GM08714 (cell line): ENCODE results near the gene PCGF1.

Experiments
- H3K4me3 ChIP-seq: fragments of 200-500 bp; sonication (Bioruptor generic); 2 replicates; pipeline ENCODE4 v1.5.1; 2014; ENCODE audit warnings: mild to moderate bottlenecking, low read length, inconsistent platforms
- ZNF274 ChIP-seq: IDR thresholded peaks from 2 replicates; pipeline ENCODE4 v1.6.1; 2012; ENCODE audit warnings: mild to moderate bottlenecking, low read depth, low read length

Gene PCGF1

DNA sequence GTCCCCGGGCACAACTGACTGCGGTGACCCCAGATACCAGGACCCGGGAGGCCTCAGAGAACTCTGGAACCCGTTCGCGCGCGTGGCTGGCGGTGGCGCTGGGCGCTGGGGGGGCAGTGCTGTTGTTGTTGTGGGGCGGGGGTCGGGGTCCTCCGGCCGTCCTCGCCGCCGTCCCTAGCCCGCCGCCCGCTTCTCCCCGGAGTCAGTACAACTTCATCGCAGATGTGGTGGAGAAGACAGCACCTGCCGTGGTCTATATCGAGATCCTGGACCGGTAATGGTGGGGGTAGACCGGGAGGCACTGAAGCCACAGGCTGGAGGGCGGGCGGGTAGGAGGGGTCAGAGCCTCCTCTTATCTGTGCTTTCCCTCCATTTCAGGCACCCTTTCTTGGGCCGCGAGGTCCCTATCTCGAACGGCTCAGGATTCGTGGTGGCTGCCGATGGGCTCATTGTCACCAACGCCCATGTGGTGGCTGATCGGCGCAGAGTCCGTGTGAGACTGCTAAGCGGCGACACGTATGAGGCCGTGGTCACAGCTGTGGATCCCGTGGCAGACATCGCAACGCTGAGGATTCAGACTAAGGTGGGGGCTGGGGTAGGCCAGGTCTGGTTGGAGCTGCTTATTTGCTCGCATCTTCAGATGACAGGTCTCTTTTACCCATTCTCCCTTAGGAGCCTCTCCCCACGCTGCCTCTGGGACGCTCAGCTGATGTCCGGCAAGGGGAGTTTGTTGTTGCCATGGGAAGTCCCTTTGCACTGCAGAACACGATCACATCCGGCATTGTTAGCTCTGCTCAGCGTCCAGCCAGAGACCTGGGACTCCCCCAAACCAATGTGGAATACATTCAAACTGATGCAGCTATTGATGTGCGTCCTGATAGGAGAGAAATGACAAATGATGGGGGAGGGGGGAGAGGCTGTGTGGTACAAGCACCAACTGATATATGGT is 23.0 kb upstream of the PCGF1 start:
- no peak for TF ChIP-seq ZNF274
- H3K4me3 ChIP-seq = peak overlapping the region; percentile 94

GRCh38 chr2:74529357-74530238 is 22.1 kb upstream of the PCGF1 start, which contains the start of the genes AUP1 and HTRA2:
AUP1 (minus strand) TSS chr2:74529706; CDS start chr2:74529629, 77 bp downstream.
HTRA2 (plus strand) TSS chr2:74529933; CDS start chr2:74530007, 74 bp downstream.
- TF ChIP-seq ZNF274 = no peak
- H3K4me3 ChIP-seq = peak within 1 kb of the TSS; percentile 94

- peak overlapping the region; percentile 87 for H3K4me3 ChIP-seq
- TF ChIP-seq ZNF274 = no peak
Measured at GRCh38 chr2:74528600-74529356, 21.3 kb upstream of the PCGF1 start.

- no peak overlapping the region for H3K4me3 ChIP-seq
Measured at GRCh38 chr2:74527741-74528140, 20.2 kb upstream of the PCGF1 start.

GRCh38 chr2:74526649-74527230 is 19.2 kb upstream of the PCGF1 start:
- H3K4me3 ChIP-seq = no peak overlapping the region
- no peak for TF ChIP-seq ZNF274

More at GRCh38 chr2:74527741-74528140, 20.2 kb upstream of the PCGF1 start:
- TF ChIP-seq ZNF274 = no peak

- no peak for TF ChIP-seq ZNF274
Measured at GRCh38 chr2:74525717-74526648, 18.5 kb upstream of the PCGF1 start, which contains the start of gene DQX1. DQX1 (minus strand) TSS chr2:74526231; CDS start chr2:74525729, 502 bp downstream.

DNA sequence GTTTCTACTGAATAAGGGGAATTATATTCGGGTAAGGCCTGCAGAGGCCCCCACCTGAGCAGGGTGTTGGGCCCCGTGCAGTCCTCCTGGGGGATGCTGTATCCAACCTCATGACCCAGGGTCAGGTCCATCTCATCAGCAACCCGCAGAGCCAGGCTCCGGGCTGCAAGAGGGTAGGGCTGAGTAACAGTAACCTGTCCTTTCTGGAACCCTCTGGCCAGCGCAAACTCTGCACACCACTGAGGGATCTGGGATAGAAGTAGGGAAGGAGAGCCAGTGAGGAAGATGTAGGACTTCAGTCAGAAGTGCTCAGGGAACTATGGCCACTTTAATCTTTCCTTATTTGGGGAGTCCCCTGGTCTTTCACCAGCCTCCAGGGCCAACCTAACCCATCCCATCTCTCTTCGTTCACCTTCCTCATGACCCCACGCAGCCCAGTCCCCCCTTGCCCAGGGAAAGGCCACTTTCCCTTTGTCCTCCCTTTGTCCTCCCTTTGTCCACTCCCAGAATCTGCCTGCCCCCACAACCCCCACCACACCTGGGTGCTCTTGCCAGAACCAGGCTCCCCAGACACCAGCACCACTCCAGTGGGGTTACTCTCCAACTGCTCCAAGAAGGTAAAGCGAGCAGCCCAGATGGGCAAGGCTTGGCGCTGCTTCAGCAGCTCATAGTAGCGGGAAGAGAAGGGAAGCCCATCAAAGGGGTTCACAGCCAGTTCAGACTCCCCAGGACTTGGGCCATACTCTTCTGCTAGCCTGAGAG is 17.6 kb upstream of the PCGF1 start:
- TF ChIP-seq ZNF274 = no peak
- no peak overlapping the region for H3K4me3 ChIP-seq

More at GRCh38 chr2:74525717-74526648, 18.5 kb upstream of the PCGF1 start, which contains the start of gene DQX1:
- H3K4me3 ChIP-seq = no peak within 1 kb of the TSS

GRCh38 chr2:74524005-74524404 is 16.5 kb upstream of the PCGF1 start:
- H3K4me3 ChIP-seq = no peak overlapping the region
- TF ChIP-seq ZNF274 = no peak

DNA sequence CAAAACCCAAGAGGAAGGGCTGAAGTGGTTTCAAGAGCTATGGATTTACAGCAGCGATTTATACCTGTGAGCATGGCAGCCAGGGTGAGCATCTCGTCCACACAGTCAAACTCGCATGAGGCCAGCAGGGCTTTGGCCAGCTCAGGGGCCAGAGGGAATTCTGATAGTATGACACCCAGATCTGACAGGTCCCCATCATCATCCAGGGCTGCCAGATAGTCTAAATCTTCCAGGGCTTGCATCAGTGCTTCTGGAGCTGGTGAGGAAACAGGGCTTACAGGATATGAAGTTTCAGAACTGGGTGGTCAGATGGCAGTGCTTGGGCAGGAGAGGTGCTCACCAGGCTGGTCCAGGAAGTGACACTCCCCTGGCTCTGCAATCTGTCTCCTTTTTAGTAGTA is 15.0 kb upstream of the PCGF1 start:
- TF ChIP-seq ZNF274 = no peak
- no peak overlapping the region for H3K4me3 ChIP-seq

DNA sequence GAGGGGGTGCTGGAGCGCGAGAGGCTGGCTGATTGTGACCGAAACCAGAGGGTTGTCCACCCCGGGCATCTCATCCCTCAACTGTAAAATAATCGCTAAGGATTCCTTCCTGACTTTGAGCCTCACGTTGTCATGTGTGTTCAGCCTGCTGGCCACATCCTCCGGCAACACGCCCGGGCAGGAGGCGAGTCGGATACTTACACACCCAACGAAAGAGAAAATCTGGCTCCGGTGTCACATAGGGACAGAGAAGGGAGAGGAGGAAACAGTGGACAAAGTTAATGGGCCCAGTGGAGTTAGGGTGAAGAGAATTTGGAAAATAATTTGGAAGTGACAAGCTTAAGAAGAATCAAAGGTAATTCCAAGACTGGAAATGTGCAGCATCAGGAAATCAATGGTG is 9.2 kb upstream of the PCGF1 start:
- H3K4me3 ChIP-seq = no peak overlapping the region; the same call in 1 of the 2 replicates
- no peak for TF ChIP-seq ZNF274

GRCh38 chr2:74515981-74516633 is 8.6 kb upstream of the PCGF1 start:
- H3K4me3 ChIP-seq = peak overlapping the region; percentile 1; the same call in 1 of the 2 replicates
- TF ChIP-seq ZNF274 = no peak
